GOT3 (cell line): ENCODE measurements around the gene GPR107.
"Not testable (repeated sequence)": the region's sequence is repeated elsewhere in the genome, so short reads cannot be mapped to it uniquely, and the experiment has no call there.

Experiments
- DNase-seq: peaks from one replicate; lab custom pipeline; 2025; ENCODE audit warnings: mixed read lengths; lab: John Stamatoyannopoulos, UW

GPR107 gene

GRCh38 chr9:130053504-130054324, at the start of gene GPR107:
TSS of gene GPR107 (plus strand) at chr9:130053906. CDS start at chr9:130053933, 27 bp downstream.
- no peak for DNase-seq

- no peak for DNase-seq
Observed at GRCh38 chr9:130003943-130004552, 49.7 kb upstream of the GPR107 start.

DNA sequence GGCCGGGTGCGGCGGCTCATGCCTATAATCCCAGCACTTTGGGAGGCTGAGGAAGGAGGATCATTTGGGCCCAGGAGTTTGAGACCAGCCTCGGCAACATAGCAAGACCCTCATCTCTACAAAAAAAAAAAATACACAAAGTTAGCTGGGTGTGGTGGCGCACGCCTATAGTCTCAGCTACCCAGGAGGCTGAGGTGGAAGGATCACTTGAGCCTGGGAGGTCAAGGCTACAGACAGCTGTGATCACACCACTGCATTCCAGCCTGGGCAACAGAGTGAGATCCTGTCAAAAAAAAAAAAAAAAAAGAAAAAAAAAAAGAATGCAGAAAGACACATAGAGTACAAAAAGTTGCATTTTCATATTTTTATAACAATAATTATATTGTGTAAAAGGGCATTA, 46.8 kb upstream of the GPR107 start:
- not testable (repeated sequence) for DNase-seq

DNA sequence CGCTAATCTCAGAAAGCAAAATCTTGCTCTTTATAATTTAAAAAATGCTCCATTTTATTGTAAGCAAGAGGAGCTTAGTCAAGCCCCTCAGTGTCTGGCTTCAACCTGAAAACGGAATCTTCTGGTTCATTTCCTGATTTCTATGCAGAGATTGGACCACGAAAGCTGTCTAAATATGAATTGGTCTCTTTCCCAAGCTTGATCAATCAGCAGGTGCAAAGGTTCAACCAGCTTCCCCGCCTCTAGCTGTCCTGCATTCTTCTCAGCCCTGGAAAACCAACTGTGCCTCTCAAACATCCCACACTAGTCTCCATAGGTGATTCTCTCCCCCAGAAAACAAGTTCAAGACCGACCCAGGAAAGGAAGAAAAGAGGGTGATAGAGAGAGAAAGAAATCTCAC, 45.2 kb upstream of the GPR107 start:
- no peak for DNase-seq

- DNase-seq, result not testable (repeated sequence)
Observed at GRCh38 chr9:130009546-130009945, 44.2 kb upstream of the GPR107 start.

GRCh38 chr9:130010151-130010988, 43.3 kb upstream of the GPR107 start:
- DNase-seq, result no peak

- no peak for DNase-seq
Observed at GRCh38 chr9:130013326-130013725, 40.4 kb upstream of the GPR107 start.

DNA sequence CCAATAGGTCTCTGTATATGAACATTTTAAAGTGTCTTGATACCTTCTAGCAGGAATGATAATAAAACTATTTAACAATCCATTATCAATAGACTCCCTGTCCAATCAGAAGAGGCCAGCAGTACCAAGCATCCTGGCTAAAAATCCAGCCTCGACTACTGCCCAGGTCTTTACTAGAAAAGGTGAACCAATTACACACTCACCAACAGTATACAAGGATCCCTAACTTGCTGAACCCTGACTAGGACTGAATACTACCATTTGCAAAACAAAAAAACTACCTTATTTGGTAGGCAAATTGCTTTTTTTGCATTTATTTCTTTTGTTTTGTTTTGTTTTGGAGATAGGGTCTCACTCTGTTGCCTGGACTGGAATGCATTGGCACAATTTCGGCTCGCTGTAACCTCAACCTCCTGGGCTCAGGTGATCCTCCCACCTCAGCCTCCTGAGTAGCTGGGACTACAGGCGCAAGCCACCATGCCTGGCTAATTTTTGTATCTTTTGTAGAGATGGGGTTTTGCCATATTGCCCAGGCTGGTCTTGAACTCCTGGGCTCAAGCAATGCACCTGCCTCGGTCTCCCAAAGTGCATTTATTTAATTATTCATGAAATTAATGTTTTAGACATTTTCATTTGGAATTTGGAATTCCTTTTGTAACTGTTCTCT, 38.2 kb upstream of the GPR107 start:
- DNase-seq, result no peak

GRCh38 chr9:130017076-130017475, 36.6 kb upstream of the GPR107 start:
- DNase-seq, result no peak

- not testable (repeated sequence) for DNase-seq
Observed at GRCh38 chr9:130017510-130017909, 36.2 kb upstream of the GPR107 start.

DNA sequence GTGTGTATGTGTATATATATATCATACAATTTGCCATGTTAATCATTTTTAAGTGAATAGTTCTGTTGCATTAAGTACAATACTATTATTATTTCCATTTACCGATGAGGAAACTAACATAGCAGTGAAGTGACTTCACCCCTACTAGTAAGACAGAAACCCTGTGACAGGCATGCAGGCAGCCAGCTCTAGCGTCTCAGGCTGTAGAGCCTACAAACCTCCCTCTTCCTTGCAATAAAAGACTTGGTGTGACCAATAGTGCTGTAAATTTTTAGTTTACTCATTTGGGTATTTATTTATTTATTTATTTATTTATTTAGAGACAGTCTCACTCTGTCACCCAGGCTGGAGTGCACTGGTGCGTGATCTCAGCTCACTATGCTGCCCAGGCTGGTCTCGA, 35.4 kb upstream of the GPR107 start:
- no peak for DNase-seq

GRCh38 chr9:130020618-130021017, 33.1 kb upstream of the GPR107 start:
- DNase-seq, result no peak

DNA sequence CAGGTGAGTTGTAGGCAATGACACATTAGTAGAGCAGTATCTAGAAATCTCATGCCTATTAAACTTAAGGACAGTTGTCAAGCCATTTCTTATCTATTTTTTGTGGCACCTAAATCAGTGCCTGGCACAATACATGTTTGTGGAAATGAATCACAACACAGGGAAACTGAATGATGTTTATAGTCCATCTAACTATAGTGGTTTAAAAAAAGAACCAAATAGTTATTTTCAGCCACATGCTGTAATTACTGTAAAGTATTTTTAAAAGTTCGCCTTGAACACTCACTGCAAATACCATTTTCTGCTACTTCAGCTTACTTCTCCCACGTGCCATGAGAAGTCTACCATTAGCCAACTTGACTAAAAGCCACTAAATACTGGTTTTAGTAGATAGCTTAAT, 32.6 kb upstream of the GPR107 start:
- DNase-seq, result no peak

GRCh38 chr9:130021842-130022241, 31.9 kb upstream of the GPR107 start:
- not testable (repeated sequence) for DNase-seq

- no peak for DNase-seq
Observed at GRCh38 chr9:130022566-130023143, 31.1 kb upstream of the GPR107 start.

- no peak for DNase-seq
Observed at GRCh38 chr9:130023144-130023787, 30.4 kb upstream of the GPR107 start.

DNA sequence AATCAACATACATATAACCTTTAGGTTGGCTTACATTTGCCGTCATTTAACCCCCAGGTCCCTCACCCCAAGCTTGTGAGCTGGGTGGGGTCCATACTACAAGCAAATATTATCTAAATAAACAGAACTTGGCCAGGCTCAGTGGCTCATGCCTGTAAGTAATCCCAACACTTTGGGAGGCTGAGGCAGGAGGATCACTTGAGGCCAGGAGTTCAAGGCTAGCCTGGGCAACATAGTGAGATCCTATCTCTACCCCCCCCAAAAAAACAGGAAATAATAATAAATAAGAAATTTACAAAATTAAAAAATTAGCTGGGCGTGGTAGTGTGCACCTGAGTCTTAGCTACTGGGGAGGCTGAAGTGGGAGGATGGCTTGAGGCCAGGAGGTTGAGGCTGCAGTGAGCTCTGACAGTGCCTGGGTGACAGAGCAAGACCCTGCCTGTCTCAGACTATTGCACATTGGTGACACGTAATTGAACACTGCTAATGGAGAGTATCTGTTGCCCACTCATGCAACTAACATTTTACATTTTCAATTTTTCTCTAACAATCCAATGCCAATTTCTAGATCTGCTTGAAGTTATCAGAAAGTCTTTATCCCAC, 29.6 kb upstream of the GPR107 start:
- DNase-seq, result no peak

GRCh38 chr9:130024597-130024994, 29.1 kb upstream of the GPR107 start:
- no peak for DNase-seq

DNA sequence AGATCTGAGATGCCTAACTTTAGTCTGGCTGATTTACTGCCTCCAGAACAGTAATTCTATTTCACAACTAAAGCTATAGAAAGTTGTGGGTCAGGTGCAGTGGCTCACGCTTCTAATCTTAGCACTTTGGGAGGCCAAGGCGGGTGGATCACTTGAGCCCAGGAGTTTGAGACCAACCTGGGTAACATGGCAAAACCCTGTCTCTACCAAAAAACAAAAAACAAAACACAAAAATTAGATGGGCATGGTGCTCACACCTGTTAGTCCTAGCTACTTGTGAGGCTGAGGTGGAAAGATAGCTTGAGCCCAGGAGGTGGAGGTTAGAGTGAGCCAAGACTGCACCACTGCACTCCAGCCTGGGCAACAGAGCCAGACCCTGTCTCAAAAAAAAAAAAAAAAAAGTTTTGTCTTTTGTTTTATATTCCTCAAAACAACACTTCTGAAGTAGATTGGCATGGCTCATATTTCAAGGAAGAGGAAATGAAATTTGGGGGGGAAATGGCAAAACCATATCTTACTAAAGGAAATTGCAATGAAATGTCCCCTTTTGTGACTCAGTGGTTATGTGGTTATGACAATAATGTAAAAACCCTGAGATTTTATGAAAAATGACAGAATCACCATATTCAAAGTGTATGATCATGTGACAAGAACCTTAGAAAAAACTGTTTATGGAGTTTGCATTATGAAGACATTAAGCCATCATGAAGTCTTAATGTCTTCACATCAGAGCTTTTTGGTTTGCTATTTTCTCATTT, 26.9 kb upstream of the GPR107 start:
- DNase-seq, result no peak
